ENCODE data around the gene MMEL1.

Gene MMEL1

DNA sequence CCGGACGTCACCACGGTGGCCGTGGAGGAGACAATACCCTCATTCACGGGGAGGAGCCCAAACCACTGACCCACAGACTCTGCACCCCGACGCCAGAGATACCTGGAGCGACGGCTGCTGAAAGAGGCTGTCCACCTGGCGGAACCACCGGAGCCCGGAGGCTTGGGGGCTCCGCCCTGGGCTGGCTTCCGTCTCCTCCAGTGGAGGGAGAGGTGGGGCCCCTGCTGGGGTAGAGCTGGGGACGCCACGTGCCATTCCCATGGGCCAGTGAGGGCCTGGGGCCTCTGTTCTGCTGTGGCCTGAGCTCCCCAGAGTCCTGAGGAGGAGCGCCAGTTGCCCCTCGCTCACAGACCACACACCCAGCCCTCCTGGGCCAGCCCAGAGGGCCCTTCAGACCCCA lies 69.6 kb downstream of the MMEL1 start:
- H2BK120ac ChIP-seq (ENCODE audit: insufficient read depth, low read length, poor library complexity), result no peak overlapping the region
- no peak overlapping the region for H3K9ac ChIP-seq (ENCODE audit: low read length)
- no peak overlapping the region for H2BK5ac ChIP-seq (ENCODE audit: low read depth, low read length, poor library complexity)
- no peak overlapping the region for H4K8ac ChIP-seq (ENCODE audit: low read depth, low read length)
- no peak overlapping the region for H4K12ac ChIP-seq (ENCODE audit: low read depth, low read length)
- H3K4me1 ChIP-seq (ENCODE audit: control insufficient read depth in 1 of 2, insufficient read depth in 2 of 2, low read length in 2 of 2), result no peaks in the 10 kb centered on the region
- no peak overlapping the region for H3K27ac ChIP-seq (ENCODE audit: low read depth, low read length)
- H3K4me3 ChIP-seq (ENCODE audit: low read depth, low read length), result no peak overlapping the region
- H3K9me3 ChIP-seq (ENCODE audit: insufficient read depth, low read depth, low read length), result no peaks in the 10 kb centered on the region
- WGBS (ENCODE audit: extremely low coverage, insufficient coverage, insufficient read length), result no CpG with 5 or more reads among the region's 18 CpGs
- no peak overlapping the region for H3K4me2 ChIP-seq (ENCODE audit: low read length)
- no peak overlapping the region for H2AK5ac ChIP-seq (ENCODE audit: low read length)
- H2AFZ ChIP-seq (ENCODE audit: insufficient read depth, low read length, poor library complexity), result no peak overlapping the region
- no peak overlapping the region for H2BK12ac ChIP-seq (ENCODE audit: low read length)
- no peaks in the 10 kb centered on the region for H3K79me1 ChIP-seq (ENCODE audit: low read length)
- H4K91ac ChIP-seq (ENCODE audit: low read depth, low read length), result no peak overlapping the region
- H3K4ac ChIP-seq (ENCODE audit: low read depth, low read length), result no peak overlapping the region
- no peaks in the 10 kb centered on the region for H3K79me2 ChIP-seq (ENCODE audit: control insufficient read depth, insufficient read depth, low read length, poor library complexity)
- H3K23ac ChIP-seq (ENCODE audit: low read length), result no peak overlapping the region
- no peak for DNase-seq
- H3K14ac ChIP-seq (ENCODE audit: low read length), result no peak overlapping the region
- H3K36me3 ChIP-seq (ENCODE audit: control insufficient read depth in 1 of 2, insufficient read depth in 2 of 2, low read length in 2 of 2), result no peaks in the 10 kb centered on the region
- H3K27me3 ChIP-seq (ENCODE audit: insufficient read depth, low read length), result no peaks in the 10 kb centered on the region
- H3K18ac ChIP-seq (ENCODE audit: low read length), result no peak overlapping the region

DNA sequence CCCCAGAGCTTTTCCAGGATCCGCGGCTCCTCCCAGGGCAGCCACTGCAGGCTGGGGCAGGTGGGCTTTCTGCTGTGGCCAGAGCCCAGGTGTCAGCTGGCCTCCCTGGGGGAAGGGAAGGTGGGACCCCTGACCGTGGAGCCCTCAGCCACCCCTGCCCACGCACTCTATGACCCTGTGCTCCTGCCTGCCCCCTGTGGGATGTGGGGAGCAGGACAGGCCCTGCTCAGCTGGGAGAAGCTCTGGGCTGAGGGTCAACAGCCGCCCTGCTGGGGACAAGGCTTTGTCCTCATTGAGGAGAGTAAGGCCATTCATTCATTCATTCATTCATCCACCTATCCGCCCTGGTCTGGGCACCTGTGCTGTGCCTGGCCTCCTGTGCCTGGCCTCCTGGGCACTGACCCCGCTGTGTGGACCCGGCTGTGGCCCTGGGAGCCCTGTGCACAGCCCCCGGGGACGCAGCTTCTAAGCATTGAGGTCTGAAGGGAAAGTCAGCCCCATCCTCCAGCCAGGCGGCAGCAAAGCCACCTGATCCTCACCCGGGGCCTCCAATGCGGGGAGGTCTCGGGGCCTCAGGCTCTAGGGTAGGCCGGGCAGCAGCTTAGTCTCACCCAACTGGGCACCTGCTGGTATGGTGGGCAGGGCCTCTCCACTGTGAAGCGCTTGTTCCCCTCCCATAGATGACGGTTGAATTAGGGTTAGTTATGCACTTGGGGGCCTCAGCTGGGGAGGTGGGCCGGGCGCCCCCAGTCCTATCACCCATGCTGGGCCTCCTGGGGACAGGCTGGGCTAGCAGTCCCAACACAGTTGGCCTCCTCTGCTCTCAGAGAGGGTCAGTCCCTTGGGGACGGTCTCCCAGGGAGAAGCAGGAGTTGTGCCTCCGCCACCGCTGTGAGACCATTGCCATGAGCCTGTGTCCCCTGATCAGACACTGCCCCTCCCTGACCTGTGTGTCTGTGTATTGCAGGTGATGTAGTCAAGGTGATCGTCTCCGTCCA lies 70.6 kb downstream of the MMEL1 start:
- H2BK120ac ChIP-seq (ENCODE audit: insufficient read depth, low read length, poor library complexity), result no peak overlapping the region

DNA sequence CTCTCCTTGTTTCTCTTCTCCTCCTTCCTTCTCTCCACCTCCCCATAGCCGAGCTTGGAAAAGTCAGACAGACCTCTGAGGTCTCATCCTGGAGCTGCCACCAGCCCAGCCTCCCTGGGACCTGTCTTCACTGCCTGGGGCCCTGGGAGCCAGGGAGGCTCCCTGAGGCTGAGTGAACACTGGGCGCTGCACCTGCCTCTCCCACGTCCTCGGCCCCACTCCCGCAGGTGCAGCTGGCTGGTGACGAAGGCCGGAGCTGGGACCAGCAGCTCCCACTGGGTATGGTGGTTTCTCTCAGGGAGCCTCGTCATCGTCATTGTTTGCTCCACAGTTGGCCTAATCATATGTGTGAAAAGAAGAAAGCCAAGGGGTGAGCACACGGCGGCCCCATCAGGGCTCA lies 71.4 kb downstream of the MMEL1 start:
- Histone ChIP-seq H3K18ac (ENCODE audit: low read length) (no peak overlapping the region), H3K36me3 (ENCODE audit: control insufficient read depth in 1 of 2, insufficient read depth in 2 of 2, low read length in 2 of 2) (no peaks in the 10 kb centered on the region), H3K4me2 (ENCODE audit: low read length) (no peak overlapping the region)

More for the DNA sequence above, 70.6 kb downstream of the MMEL1 start:
- Histone ChIP-seq H3K27me3 (ENCODE audit: insufficient read depth, low read length) (no peaks in the 10 kb centered on the region), H3K4me3 (ENCODE audit: low read depth, low read length) (no peak overlapping the region), H2AK5ac (ENCODE audit: low read length) (no peak overlapping the region), H3K79me1 (ENCODE audit: low read length) (no peaks in the 10 kb centered on the region), H3K4me1 (ENCODE audit: control insufficient read depth in 1 of 2, insufficient read depth in 2 of 2, low read length in 2 of 2) (no peaks in the 10 kb centered on the region), H2AFZ (ENCODE audit: insufficient read depth, low read length, poor library complexity) (no peak overlapping the region), H3K14ac (ENCODE audit: low read length) (no peak overlapping the region), H2BK5ac (ENCODE audit: low read depth, low read length, poor library complexity) (no peak overlapping the region), H4K12ac (ENCODE audit: low read depth, low read length) (no peak overlapping the region), H4K91ac (ENCODE audit: low read depth, low read length) (no peak overlapping the region), H4K8ac (ENCODE audit: low read depth, low read length) (no peak overlapping the region), H3K23ac (ENCODE audit: low read length) (no peak overlapping the region), H3K27ac (ENCODE audit: low read depth, low read length) (no peak overlapping the region), H2BK12ac (ENCODE audit: low read length) (no peak overlapping the region), H3K4me2 (ENCODE audit: low read length) (no peak overlapping the region), H3K36me3 (ENCODE audit: control insufficient read depth in 1 of 2, insufficient read depth in 2 of 2, low read length in 2 of 2) (no peaks in the 10 kb centered on the region), H3K18ac (ENCODE audit: low read length) (no peak overlapping the region), H3K9ac (ENCODE audit: low read length) (no peak overlapping the region), H3K79me2 (ENCODE audit: control insufficient read depth, insufficient read depth, low read length, poor library complexity) (no peaks in the 10 kb centered on the region), H3K9me3 (ENCODE audit: insufficient read depth, low read depth, low read length) (no peaks in the 10 kb centered on the region), H3K4ac (ENCODE audit: low read depth, low read length) (no peak overlapping the region)
- DNase-seq, result no peak
- WGBS (ENCODE audit: extremely low coverage, insufficient coverage, insufficient read length), result no CpG with 5 or more reads among the region's 24 CpGs

DNA sequence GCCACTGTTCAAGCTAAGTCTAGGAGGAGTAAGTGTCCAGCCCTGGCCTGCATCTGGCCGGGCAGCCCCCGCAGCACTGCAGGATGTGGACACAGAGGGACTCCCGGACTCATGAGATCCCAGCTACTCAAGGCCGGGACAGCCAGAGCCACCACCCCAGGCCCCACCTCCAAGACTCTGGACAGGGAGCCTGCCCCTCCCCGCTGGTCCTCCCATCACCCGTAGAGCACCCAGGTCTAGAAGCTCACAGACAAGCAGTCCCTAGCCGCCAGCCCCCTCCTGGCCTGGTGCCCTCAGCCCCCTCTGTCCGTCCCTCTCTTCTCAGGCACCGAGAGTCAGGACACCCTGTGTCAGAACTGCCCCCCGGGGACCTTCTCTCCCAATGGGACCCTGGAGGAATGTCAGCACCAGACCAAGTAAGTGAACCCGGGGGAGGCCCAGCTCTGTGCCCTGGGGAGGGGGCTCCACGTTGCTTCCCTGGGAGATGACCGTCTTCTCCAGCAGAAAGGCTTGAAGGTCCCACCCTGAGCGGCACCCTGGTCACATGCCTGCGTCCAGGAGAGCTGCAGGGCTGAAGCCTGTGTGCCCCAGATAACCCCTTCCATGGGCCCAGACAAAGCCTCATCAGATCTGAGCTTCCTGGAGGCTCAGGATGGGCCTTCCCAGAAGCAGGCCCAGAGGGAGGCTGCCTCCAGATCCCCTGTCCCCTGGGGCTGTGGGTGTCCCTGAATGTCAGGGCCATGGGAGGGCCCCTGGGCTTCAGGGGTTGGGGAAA lies 72.3 kb downstream of the MMEL1 start:
- no CpG with 5 or more reads among the region's 15 CpGs for WGBS (ENCODE audit: extremely low coverage, insufficient coverage, insufficient read length)
- Histone ChIP-seq H2BK5ac (ENCODE audit: low read depth, low read length, poor library complexity) (no peak overlapping the region), H3K9ac (ENCODE audit: low read length) (no peak overlapping the region), H3K27me3 (ENCODE audit: insufficient read depth, low read length) (no peaks in the 10 kb centered on the region), H3K4me3 (ENCODE audit: low read depth, low read length) (no peak overlapping the region), H4K8ac (ENCODE audit: low read depth, low read length) (no peak overlapping the region), H3K36me3 (ENCODE audit: control insufficient read depth in 1 of 2, insufficient read depth in 2 of 2, low read length in 2 of 2) (no peaks in the 10 kb centered on the region), H3K4me2 (ENCODE audit: low read length) (no peak overlapping the region), H2BK12ac (ENCODE audit: low read length) (no peak overlapping the region), H3K27ac (ENCODE audit: low read depth, low read length) (no peak overlapping the region), H4K12ac (ENCODE audit: low read depth, low read length) (no peak overlapping the region), H2BK120ac (ENCODE audit: insufficient read depth, low read length, poor library complexity) (no peak overlapping the region), H3K14ac (ENCODE audit: low read length) (no peak overlapping the region), H2AK5ac (ENCODE audit: low read length) (no peak overlapping the region), H3K18ac (ENCODE audit: low read length) (no peak overlapping the region), H3K4ac (ENCODE audit: low read depth, low read length) (no peak overlapping the region), H3K79me1 (ENCODE audit: low read length) (no peaks in the 10 kb centered on the region), H4K91ac (ENCODE audit: low read depth, low read length) (no peak overlapping the region), H3K4me1 (ENCODE audit: control insufficient read depth in 1 of 2, insufficient read depth in 2 of 2, low read length in 2 of 2) (no peaks in the 10 kb centered on the region), H3K23ac (ENCODE audit: low read length) (no peak overlapping the region), H3K9me3 (ENCODE audit: insufficient read depth, low read depth, low read length) (no peaks in the 10 kb centered on the region), H3K79me2 (ENCODE audit: control insufficient read depth, insufficient read depth, low read length, poor library complexity) (no peaks in the 10 kb centered on the region), H2AFZ (ENCODE audit: insufficient read depth, low read length, poor library complexity) (no peak overlapping the region)
- no peak for DNase-seq

More for the DNA sequence above, 71.4 kb downstream of the MMEL1 start:
- no peak overlapping the region for H2BK5ac ChIP-seq (ENCODE audit: low read depth, low read length, poor library complexity)
- DNase-seq, result no peak
- H4K8ac ChIP-seq (ENCODE audit: low read depth, low read length), result no peak overlapping the region
- H3K27me3 ChIP-seq (ENCODE audit: insufficient read depth, low read length), result no peaks in the 10 kb centered on the region
- H3K9ac ChIP-seq (ENCODE audit: low read length), result no peak overlapping the region
- no peak overlapping the region for H4K12ac ChIP-seq (ENCODE audit: low read depth, low read length)
- H2AK5ac ChIP-seq (ENCODE audit: low read length), result no peak overlapping the region
- H3K9me3 ChIP-seq (ENCODE audit: insufficient read depth, low read depth, low read length), result no peaks in the 10 kb centered on the region
- no peak overlapping the region for H3K23ac ChIP-seq (ENCODE audit: low read length)
- no peak overlapping the region for H3K4me3 ChIP-seq (ENCODE audit: low read depth, low read length)
- H2BK12ac ChIP-seq (ENCODE audit: low read length), result no peak overlapping the region
- H3K4me1 ChIP-seq (ENCODE audit: control insufficient read depth in 1 of 2, insufficient read depth in 2 of 2, low read length in 2 of 2), result no peaks in the 10 kb centered on the region
- H3K79me1 ChIP-seq (ENCODE audit: low read length), result no peaks in the 10 kb centered on the region
- H3K27ac ChIP-seq (ENCODE audit: low read depth, low read length), result no peak overlapping the region
- H3K79me2 ChIP-seq (ENCODE audit: control insufficient read depth, insufficient read depth, low read length, poor library complexity), result no peaks in the 10 kb centered on the region
- no CpG with 5 or more reads among the region's 11 CpGs for WGBS (ENCODE audit: extremely low coverage, insufficient coverage, insufficient read length)
- no peak overlapping the region for H3K4ac ChIP-seq (ENCODE audit: low read depth, low read length)
- H2AFZ ChIP-seq (ENCODE audit: insufficient read depth, low read length, poor library complexity), result no peak overlapping the region
- no peak overlapping the region for H2BK120ac ChIP-seq (ENCODE audit: insufficient read depth, low read length, poor library complexity)
- H3K14ac ChIP-seq (ENCODE audit: low read length), result no peak overlapping the region
- H4K91ac ChIP-seq (ENCODE audit: low read depth, low read length), result no peak overlapping the region
